K562 (cell line): ENCODE data around the gene MANBA. TPM values are rescaled to one million over a fixed set of nuclear protein-coding genes. Genes with fewer than 3 reads are reported as not detected.

Experiments used
- ATAC-seq: fragments of 200-7000 bp; cut with Tn5 transposase; 3 replicates; pipeline ENCODE4 v1.9.1; 2020; ENCODE audit warnings: moderate library complexity
- BruUV-seq: library from RNA; stranded (reverse); fragments of 400-500 nt; replicated peaks from 2 replicates; lab custom pipeline; 2021; lab: Mats Ljungman, UMichigan
- CTCF ChIA-PET: fragments of 300-600 bp; formaldehyde crosslinking; extraction: SDS; loops from one replicate; lab custom pipeline; 2021; ENCODE audit warnings: low intra/inter-chr PET ratio; lab: Yijun Ruan, JAX
- POLR2A ChIA-PET: fragments of 300-600, 350-650 bp; sonication (Branson Sonifier 250); formaldehyde crosslinking; extraction: SDS; loops from one replicate; lab custom pipeline; 2021; ENCODE audit warnings: antibody characterized with exemption, inconsistent platforms; lab: Yijun Ruan, JAX
- DNase-seq, 4 experiments: peaks; one replicate each; pipeline versions ENCODE4 v3.0.0 to v3.0.0-alpha.2; 2011 to 2018; ENCODE audit warnings: low spot score in 3 of 4, mixed read lengths in 3 of 4; ENCODE audit errors: extremely low read depth in 1 of 4
- FAIRE-seq: peaks from 2 replicates; lab custom pipeline; 2011; peaks lifted over from hg19 to GRCh38; lab: Jason Lieb, UNC
- H2AFZ ChIP-seq: 2 replicates; pipeline ENCODE4 v1.6.0; 2011; ENCODE audit warnings: low read depth, low read length, control low read depth, inconsistent platforms
- H3K27ac ChIP-seq: fragments of 200-600 bp; 3 replicates; pipeline ENCODE4 v1.8.0; 2011; ENCODE audit warnings: low read depth, mild to moderate bottlenecking, control low read depth, inconsistent platforms, low read length, moderate library complexity, mixed read lengths; ENCODE audit errors: extremely low read depth
- H3K27me3 ChIP-seq, 2 experiments: fragments of 300-600 bp in 1 of 2; 2 replicates in 1 of 2; 3 replicates in 1 of 2; pipeline versions ENCODE4 v1.6.0 to v1.8.0; 2011; ENCODE audit warnings: inconsistent platforms in 2 of 2, low read length in 2 of 2, mild to moderate bottlenecking in 1 of 2, mixed read lengths in 1 of 2, moderate library complexity in 1 of 2; ENCODE audit not compliant: control insufficient read depth in 2 of 2, insufficient read depth in 2 of 2
- H3K36me3 ChIP-seq: fragments of 300-600 bp; 3 replicates; pipeline ENCODE4 v1.8.0; 2011; ENCODE audit warnings: mild to moderate bottlenecking, low read length, inconsistent platforms; ENCODE audit not compliant: control insufficient read depth, insufficient read depth
- H3K4me1 ChIP-seq, 2 experiments: fragments of 200-600 bp in 1 of 2; replicated peaks in 1 of 2; 2 replicates in 1 of 2; 3 replicates in 1 of 2; pipeline versions ENCODE4 v1.5.1 to v1.8.0; 2011; ENCODE audit warnings: inconsistent platforms in 2 of 2, low read length in 2 of 2, mild to moderate bottlenecking in 1 of 2, mixed read lengths in 1 of 2, moderate library complexity in 1 of 2; ENCODE audit not compliant: control insufficient read depth in 2 of 2, insufficient read depth in 2 of 2
- H3K4me2 ChIP-seq: 2 replicates; pipeline ENCODE4 v1.6.1; 2011; ENCODE audit warnings: low read length, control low read depth, inconsistent platforms, mixed read lengths; ENCODE audit not compliant: insufficient read depth
- H3K4me3 ChIP-seq: fragments of 200-600 bp; sonication (generic), shearing (Covaris generic); 2 replicates; pipeline ENCODE4 v1.5.1; 2016; ENCODE audit warnings: control low read depth, inconsistent platforms
- H3K79me2 ChIP-seq: fragments of 200-600 bp; 3 replicates; pipeline ENCODE4 v1.8.0; 2011; ENCODE audit warnings: low read length, inconsistent platforms; ENCODE audit not compliant: control insufficient read depth, insufficient read depth
- H3K9ac ChIP-seq, 2 experiments: 2 replicates each; pipeline versions ENCODE4 v1.6.0 to v1.6.1; 2011; ENCODE audit warnings: low read depth in 2 of 2, low read length in 2 of 2, control low read depth in 1 of 2, inconsistent platforms in 1 of 2, mild to moderate bottlenecking in 1 of 2, mixed read lengths in 1 of 2; ENCODE audit not compliant: insufficient read depth in 1 of 2
- H3K9me1 ChIP-seq: one replicate; pipeline ENCODE4 v1.6.0; 2011; ENCODE audit warnings: inconsistent platforms, mild to moderate bottlenecking, low read length, moderate library complexity; ENCODE audit not compliant: control insufficient read depth, insufficient read depth
- H3K9me3 ChIP-seq: replicated peaks from 2 replicates; pipeline ENCODE4 v1.5.1; 2011; ENCODE audit warnings: low read depth, low read length, inconsistent platforms; ENCODE audit not compliant: control insufficient read depth, insufficient read depth
- H4K20me1 ChIP-seq: replicated peaks from 2 replicates; pipeline ENCODE4 v1.6.1; 2011; ENCODE audit warnings: low read length, inconsistent platforms, mixed read lengths; ENCODE audit not compliant: control insufficient read depth, insufficient read depth
- ATF1 ChIP-seq, 2 experiments: fragments of 450-650 bp in 1 of 2; IDR thresholded peaks; 2 replicates each; pipeline ENCODE4 v1.6.1; 2016; ENCODE audit warnings: missing compliant biosample characterization in 1 of 2, missing genetic modification characterization in 1 of 2
- CREB5 ChIP-seq: fragments of 250-450 bp; sonication (Bioruptor Pico); IDR thresholded peaks from 2 replicates; pipeline ENCODE4 v1.5.0; 2020; ENCODE audit warnings: mild to moderate bottlenecking
- FOS ChIP-seq: IDR thresholded peaks from 3 replicates; pipeline ENCODE4 v1.6.1; 2011; ENCODE audit not compliant: insufficient read length; ENCODE audit errors: extremely low read depth
- LARP7 ChIP-seq: fragments of 450-650 bp; IDR thresholded peaks from 2 replicates; pipeline ENCODE4 v1.6.1; 2016
- POLR2A ChIP-seq: fragments of 450-650 bp; conservative IDR thresholded peaks from 2 replicates; pipeline ENCODE4 v1.6.1; 2016
- RAD21 ChIP-seq, 2 experiments: fragments of 250-450 bp in 1 of 2; fragments of 450-650 bp in 1 of 2; sonication (Bioruptor Pico) in 1 of 2; formaldehyde crosslinking in 1 of 2; IDR thresholded peaks in 1 of 2; conservative IDR thresholded peaks in 1 of 2; 2 replicates each; pipeline versions ENCODE4 v1.4.0 to v1.8.0; 2020 to 2022; ENCODE audit warnings: mild to moderate bottlenecking in 2 of 2, moderate library complexity in 1 of 2
- RNF2 ChIP-seq: sonication (generic); IDR thresholded peaks from 2 replicates; pipeline ENCODE4 v1.6.1; 2016
- TFAP4 ChIP-seq: sonication (generic); formaldehyde crosslinking; IDR thresholded peaks from 2 replicates; pipeline ENCODE4 v1.8.0; 2022; ENCODE audit warnings: missing genetic modification reagents, mild to moderate bottlenecking, moderate library complexity, borderline replicate concordance
- ZC3H4 ChIP-seq: sonication (generic); formaldehyde crosslinking; IDR thresholded peaks from 2 replicates; pipeline ENCODE4 v1.9.0; 2021; ENCODE audit warnings: missing genetic modification reagents, borderline replicate concordance
- ZNF766 ChIP-seq: fragments of 200-800 bp; sonication (Bioruptor generic); conservative IDR thresholded peaks from 2 replicates; pipeline ENCODE4 v1.6.1; 2016; ENCODE audit warnings: missing genetic modification characterization, missing compliant biosample characterization
- WGBS: fragments of 100-300 bp; shearing (Covaris generic); methylation state at CpG from one replicate; pipeline ENCODE4 v1.1.6; 2016; ENCODE audit warnings: low coverage, mixed read lengths; ENCODE audit not compliant: insufficient coverage; ENCODE audit errors: missing lambda C conversion rate; 5-methylcytosine and 5-hydroxymethylcytosine counted together
- in situ Hi-C: fragments of 300-500 bp; cut with MboI; formaldehyde crosslinking; loops from 4 replicates; pipeline ENCODE4 v1.15.0; 2018; ENCODE audit warnings: inconsistent platforms, mixed read lengths
- intact Hi-C: fragments of 100-400 bp; cut with micrococcal nuclease; formaldehyde crosslinking; loops from 2 replicates; pipeline ENCODE4 v1.14.2; 2022
- polyA plus RNA-seq, 8 experiments: library from polyadenylated mRNA; depleted of rRNA in 4 of 8; stranded (reverse) in 5 of 8; unstranded in 3 of 8; fragments of >200 nt; fragmentation: Nextera tagmentation in 2 of 8; fragmentation: Illumina TruSeq in 1 of 8; extraction: Ambion mirVana in 2 of 8; extraction: Trizol in 1 of 8; gene quantifications; 2 replicates each; pipeline versions ENCODE4 v1.2.1 to v1.2.3, GENCODE V29; 2011 to 2014; ENCODE audit warnings: inconsistent platforms in 1 of 8, missing spikeins in 1 of 8
- total RNA-seq, 7 experiments: library from RNA; depleted of rRNA in 6 of 7; stranded (reverse); fragments of >200 nt in 6 of 7; fragmentation: Illumina TruSeq in 2 of 7; extraction: Trizol in 2 of 7; gene quantifications; 2 replicates each; pipeline versions ENCODE4 v1.2.1 to v1.2.3, GENCODE V29; 2011 to 2021; ENCODE audit warnings: low replicate concordance in 1 of 7

Gene MANBA
- total and polyA plus RNA-seq, 9 of the 15 experiments (the other 6 are each of a cell fraction or from before 2014, with no cell fraction given), result 1.8 to 12.9 (median 7.7) TPM

- POLR2A ChIA-PET, result no interaction called here
- in situ Hi-C loops, result no loop called here
These were observed 113.7 kb downstream of the MANBA start for GRCh38 chr4:102647117-102647516.

More at GRCh38 chr4:102647117-102647516, 113.7 kb downstream of the MANBA start:
- H3K9me1 ChIP-seq, result no peaks in the 10 kb centered on the region
- TF ChIP-seq ZNF766 (no peak), LARP7 (no peak), POLR2A (no peak), FOS (no peak), RNF2 (no peak), ATF1 (CRISPR knock-in tag; IDR thresholded peaks at IDR 0.05) (no peak), ATF1 (tag; IDR thresholded peaks at IDR 0.05) (no peak), TFAP4 (no peak), CREB5 (no peak), RAD21 (CRISPR knock-in tag; conservative IDR thresholded peaks at IDR 0.05 in 1 of 2, IDR thresholded peaks at IDR 0.05 in 1 of 2) (no peak), ZC3H4 (CRISPR knock-in tag) (no peak)
- BruUV-seq, result no TSS peak
- H2AFZ ChIP-seq, result no peak overlapping the region
- H3K79me2 ChIP-seq, result no peaks in the 10 kb centered on the region
- H3K36me3 ChIP-seq, result peaks cover 10% of the 10 kb centered on the region; the same call in 1 of the 3 replicates
- CTCF ChIA-PET, result no interaction called here
- ATAC-seq (no peak), FAIRE-seq (no peak), DNase-seq (no peak)
- no peak overlapping the region for H3K9ac ChIP-seq
- WGBS, result 7% methylated on average over 1 of the region's 1 CpG
- H3K4me1 ChIP-seq, result no peaks in the 10 kb centered on the region
- no peak overlapping the region for H3K27ac ChIP-seq
- H4K20me1 ChIP-seq, result no peaks in the 10 kb centered on the region
- H3K4me3 ChIP-seq, result no peak overlapping the region
- intact Hi-C loops, result no loop called here
- H3K4me2 ChIP-seq, result no peak overlapping the region
- no peaks in the 10 kb centered on the region for H3K27me3 ChIP-seq
- no peaks in the 10 kb centered on the region for H3K9me3 ChIP-seq
